DMS114 treated with DMSO at 0.1 percent for 48 hours (cell line): ENCODE data around the gene E2F4.

Experiments
- DNase-seq: peaks from one replicate; lab custom pipeline; 2025; ENCODE audit not compliant: unreplicated experiment; lab: John Stamatoyannopoulos, UW

The E2F4 gene

GRCh38 chr16:67230809-67231660, 39.1 kb downstream of the E2F4 start:
- DNase-seq: no peak

GRCh38 chr16:67233596-67233995, 41.6 kb downstream of the E2F4 start:
- no peak for DNase-seq

DNA sequence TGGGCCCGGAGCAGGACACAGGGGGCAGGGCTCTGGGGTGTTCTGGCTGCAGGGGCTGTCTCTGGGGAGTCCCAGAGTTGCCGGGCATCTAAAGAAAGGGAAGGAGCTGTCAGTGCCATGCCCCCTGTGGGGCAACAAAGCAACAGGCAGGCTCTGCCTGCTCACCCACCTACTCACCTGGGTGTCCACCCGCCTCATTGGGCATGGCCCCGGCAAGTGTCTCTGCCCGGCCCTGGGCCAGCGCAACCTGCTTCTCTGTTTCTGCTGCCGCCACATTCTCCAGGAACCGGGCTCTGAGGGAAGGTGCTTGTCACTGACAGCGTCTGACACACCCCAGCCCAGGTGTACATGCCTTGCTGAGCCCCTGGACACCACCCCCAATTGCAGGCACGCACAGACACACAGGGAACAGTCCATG, 42.2 kb downstream of the E2F4 start:
- DNase-seq: no peak

DNA sequence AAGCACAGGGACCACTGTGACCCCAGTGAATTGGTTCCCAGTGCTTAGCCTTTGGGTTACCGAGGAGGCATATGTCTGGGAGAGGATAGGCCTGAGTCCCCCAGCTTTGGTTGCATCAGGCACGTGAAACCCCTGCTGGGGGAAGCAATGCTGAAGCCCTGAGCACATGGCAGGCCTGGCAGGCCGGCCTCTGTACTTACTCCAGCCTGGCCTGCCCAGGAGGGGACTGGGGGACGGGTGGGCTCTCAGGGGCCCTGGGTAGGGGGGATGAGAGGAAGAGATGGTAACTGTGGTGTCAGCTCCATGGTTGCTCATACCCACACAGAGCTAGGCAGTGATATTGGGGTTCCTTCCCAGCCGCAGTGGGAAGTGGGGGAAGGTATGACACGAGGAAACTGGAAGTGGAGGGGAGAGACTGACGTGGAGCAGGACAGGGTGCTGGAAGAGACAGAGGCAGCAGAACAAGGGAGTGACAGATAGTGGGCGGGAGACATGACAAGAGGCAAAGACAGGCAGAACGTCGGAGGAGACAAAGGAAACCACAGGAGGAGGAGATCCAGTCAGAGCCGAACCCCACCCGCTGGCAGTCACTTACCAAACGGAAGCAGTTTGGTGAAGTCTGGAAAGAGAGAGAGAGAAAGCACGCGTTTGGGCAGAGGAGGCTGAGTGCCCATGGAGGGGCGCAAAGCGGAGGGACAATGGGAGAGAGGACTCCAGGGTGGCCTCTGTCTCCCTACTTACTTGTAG, 44.0 kb downstream of the E2F4 start:
- no peak for DNase-seq

DNA sequence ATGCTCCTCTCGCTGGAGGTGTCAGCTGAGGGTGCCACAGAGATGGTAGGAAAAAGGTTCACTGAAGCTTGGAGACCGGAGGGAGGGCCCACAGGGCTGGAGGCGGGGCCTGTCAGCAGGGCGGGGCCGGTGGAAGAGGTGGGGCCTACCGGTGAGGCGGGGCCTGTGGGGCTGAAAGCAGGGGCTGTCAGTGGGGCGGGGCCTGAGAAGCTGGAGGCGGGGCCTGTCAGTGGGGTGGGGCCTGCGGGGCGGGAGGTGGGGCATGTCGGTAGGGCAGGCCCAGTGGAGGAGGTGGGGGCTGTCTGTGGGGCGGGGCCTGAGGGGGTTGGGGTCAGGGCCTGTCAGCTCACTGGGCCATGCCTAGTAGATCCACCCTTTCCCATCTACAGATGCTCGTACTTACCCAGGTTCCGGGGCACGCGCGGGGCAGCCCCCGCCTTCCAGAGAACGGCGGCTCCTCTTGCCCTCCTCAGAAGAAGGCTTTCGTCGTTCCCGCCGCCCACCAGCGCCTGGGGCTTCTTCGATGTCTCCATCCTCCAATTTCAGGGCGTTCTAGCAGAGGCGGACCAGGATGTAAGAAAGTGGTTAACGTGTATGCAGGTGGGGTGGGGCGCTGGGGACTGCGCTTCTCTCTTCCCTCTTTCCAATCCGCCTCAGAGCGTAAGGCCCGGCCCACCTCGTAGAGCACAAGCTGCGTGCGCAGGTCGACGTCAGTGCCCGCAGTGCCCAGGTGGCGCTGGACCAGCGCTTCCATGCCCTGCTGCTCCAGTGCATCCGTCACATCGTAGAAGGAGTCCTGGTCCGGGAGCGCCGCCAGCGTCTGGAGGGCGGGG, 44.8 kb downstream of the E2F4 start:
- DNase-seq: no peak

DNA sequence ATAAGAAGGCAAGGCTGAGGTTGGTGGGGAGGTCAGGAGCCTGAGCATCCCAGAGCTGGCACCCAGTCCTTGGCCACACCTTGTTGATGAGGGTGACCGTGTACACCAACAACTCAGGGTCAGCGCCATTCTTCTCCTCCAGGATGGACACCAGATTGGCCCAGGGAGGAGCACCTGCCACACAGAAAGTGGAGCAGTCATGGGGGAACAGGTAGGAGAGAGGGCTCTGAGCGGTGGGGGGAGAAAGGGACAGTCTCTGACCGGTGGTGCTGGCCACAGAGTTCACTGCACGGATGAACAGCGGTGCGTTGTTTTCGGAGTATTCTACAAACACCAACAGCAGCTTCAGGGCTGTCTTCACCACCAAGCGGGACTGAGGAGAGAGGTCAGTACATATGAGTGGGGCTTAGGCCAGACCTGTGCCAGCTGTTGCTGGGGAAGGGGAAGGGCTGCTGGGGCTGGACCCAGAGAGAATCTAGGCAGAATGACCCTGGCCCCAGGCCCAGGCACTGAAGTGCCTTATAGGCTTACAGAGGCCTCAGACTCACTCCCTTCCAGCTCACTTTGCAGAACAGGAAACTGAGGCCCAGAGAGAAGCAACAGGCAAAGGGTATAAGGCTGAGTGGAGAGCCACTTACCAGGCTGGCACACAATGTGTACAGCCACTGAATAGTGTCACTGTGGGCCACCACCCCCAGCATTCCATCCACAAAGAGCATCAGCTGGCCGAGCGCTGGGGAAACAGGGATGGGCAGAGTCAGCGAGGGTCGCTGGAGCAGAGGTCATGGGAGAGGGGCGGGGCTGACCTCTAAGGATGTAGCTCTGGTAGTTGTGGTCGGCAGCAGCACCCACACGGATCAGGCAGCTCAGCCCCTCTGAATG, 45.7 kb downstream of the E2F4 start:
- no peak for DNase-seq

- no peak for DNase-seq
Measured at GRCh38 chr16:67238278-67238575, 46.3 kb downstream of the E2F4 start.

DNA sequence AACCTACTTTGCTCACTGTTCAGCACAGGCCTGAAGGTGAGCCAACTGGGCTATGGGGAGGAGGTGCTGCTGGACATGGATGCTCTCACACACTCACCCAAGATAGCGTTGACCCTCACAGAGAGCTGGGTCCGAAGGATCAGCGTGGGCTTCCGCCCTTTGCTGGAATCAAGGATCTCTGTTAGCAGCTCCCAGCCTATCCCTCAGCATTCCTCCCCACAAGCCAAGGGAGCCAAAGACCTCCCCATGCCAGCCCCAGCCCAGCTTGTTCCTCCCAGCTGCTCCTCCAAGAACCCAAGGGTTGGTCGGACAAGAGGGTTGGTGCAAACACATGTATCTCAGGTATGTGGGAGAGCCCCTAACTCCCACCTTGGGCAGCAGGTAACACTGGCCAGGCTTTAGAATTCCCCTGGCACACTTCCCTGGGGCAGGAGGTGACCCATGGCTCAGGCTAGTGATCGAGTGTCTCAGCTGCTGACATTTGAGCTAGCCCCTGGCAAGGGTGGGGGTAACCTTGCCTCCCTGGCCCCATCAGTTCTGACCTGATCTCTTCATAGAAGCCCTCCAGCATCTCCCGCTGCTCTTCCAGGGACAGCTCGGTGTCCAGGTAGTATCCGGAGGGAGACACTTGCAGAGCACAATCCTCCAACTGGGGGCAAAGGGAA, 47.0 kb downstream of the E2F4 start:
- DNase-seq: no peak

GRCh38 chr16:67240506-67240905, 48.6 kb downstream of the E2F4 start:
- no peak for DNase-seq

DNA sequence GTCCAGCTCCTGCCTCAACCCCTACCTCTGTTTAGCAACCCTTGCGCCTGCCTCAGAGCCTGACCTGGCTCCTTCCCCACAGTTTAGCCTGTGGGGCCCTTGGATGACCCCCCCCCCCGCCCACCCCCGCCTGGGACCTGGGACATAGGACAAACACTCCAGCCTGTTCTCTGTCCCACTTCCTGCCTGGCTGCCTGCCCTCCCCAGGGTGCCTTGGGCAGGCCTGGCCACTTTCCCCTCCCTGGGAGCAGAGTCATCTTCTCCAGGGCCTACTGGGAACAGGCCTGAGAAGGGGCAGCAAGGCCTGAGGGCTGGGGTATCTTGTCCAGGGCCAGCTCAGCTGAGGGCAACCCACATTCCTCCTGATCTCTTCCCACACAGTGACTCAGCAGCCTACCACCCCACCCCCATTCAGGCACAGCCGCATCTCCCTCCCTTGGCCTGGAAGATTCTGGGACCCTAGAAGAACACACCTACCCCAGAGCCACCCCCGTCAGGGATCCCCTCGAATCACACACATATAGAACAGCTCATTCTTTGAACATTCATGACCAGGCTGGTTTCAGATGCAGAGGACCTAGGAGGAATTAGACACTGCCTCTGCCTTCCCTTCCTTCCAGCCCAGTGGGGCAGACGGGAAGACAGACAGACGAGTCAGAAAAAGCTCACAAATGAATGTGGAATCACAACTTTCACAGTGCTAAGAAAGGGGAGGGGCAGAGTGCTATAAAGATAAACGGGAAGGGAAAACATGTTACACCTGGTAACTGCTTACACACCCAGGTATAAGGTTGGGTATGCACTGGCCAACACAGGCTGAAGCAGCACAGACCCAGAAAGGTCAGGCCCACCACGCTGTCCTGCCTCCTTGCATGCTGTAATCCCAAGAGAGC, 49.3 kb downstream of the E2F4 start:
- DNase-seq: no peak

DNA sequence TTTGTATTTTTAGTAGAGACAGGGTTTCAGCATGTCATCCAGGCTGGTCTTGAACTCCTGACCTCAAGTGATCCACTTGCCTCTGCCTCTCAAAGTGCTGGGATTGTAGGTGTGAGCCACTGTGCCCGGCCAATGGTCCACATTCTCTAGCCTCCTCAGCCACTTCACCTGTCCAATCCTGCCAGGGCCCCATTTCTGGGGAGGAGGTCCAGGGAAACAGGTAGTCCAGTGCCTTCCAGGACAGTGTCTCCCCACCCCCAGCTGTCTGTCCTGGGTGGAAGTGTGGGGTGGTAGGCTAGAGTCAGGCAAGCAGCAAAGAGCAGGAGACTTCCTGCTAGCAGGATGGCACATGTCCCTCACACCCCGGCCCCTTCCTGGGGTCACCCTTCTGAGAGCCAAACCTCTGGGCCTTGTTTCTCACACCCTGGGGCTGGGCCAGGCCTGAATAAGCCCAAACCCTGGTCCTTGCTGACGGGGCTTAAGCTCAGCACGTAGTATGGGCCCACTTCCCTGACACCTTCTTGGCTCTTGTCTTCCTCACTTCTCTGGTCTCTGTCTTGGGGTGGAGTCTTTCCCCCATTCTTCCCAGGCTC, 50.3 kb downstream of the E2F4 start:
- no peak for DNase-seq

GRCh38 chr16:67243481-67243880, 51.5 kb downstream of the E2F4 start:
- no peak for DNase-seq

DNA sequence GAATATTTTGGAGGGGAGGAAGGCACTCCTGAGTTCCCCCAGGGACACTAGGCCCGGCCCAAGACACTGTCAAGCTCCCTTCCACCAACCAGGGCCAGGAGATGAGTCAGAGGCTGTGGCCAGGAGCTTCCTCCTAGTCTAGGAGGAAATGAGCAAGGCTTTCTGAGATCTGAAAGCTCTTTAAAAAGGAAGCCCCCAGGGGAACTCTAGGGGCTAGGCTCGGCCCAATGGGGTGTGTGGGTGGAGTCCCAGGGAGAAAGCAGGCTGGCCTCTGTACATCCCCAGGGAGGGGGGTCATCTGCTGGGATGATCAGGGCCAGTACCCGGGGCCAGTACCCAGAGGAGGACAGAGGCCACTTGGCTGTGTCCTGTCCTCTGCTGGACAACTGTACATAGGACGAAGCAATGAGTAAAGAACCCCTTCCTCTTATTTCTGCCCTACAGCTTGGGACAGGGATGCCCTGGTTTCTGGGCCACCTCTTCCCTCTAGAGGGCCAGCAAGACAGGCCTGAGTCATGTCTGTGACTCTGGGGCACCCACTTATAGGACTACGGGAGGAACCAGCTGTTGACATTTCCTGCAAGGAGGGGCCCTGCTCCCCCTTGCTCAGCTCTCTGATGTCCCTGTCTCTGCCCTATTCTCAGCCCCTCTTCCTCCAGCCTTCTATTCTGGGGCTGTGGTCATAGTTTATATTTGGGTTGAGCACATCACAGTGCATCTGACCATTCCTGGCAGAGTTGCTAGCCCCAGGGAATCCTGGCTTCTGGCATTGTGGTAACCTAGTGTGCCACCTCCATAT, 52.6 kb downstream of the E2F4 start:
- DNase-seq: no peak

DNA sequence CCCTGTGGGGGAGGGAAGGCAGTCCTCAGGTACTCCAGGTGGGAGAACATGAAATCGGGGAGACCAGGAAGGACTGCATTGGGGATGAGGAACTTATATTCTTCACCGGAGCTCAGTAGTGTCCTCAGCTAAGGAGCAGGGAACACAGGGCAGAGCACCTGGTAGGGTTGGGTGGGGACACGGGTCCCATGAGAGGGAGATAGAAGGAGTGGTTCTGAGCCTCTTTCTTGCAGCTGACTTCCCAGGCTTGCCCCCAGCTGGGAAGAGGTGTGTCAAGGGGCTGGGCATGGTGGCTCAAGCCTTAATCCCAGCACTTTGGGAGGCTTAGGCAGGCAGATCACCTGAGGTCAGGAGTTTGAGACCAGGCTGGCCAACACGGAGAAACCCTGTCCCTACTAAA, 53.2 kb downstream of the E2F4 start:
- no peak for DNase-seq

DNA sequence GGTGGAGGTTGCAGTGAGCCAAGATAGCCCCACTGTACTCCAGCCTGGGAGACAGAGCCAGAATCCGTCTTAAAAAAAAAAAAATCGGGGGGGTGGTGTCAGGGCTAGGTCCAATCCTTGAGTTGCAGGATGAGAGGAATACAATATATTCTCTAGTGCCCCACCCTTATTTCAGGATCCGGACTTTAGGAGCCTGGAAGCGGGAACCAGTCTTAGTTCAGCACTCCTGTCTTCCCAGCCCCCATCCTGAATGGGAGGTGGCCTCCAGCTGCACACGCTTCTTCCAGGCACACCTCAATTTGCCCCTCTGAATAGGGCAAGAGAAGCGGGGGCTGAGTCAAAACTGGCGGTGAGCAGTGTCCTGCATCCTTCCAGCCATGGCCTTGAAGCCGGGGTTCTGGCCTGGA, 53.7 kb downstream of the E2F4 start:
- no peak for DNase-seq

GRCh38 chr16:67246081-67246755, 54.3 kb downstream of the E2F4 start:
- peak; percentile 41 for DNase-seq

DNA sequence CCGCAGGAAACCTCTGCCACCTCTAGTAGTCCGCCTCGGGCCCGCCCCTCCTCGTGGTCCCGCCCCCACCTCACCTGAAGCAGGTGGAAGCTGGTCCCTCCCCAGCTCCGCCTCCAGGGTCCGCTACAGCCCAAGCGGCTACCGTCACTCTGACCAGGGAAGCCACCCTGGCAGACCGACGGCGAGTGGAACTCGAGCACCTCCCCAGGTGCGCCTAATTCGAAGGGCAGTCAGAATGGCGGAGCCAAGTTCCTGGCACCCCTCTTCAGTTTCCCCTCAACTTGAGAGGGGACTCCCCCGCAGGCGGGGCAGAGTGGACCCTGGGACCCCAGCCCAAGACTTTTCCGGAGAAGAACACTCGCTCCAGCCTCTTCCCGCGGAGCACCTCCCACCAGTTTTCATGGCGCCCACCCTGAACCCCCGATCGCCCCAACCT, 54.8 kb downstream of the E2F4 start:
- no peak for DNase-seq
